Ramos (cell line): ENCODE measurements around the gene NDST1.

ENCODE experiments used
- in situ Hi-C: fragments of 300-500 bp; cut with MboI; formaldehyde crosslinking; loops from one replicate; pipeline ENCODE4 v1.14.3; 2022; ENCODE audit warnings: low sequenced_read_pairs; ENCODE audit not compliant: unreplicated experiment

NDST1 gene

GRCh38 chr5:150579462-150580400 lies 71.8 kb downstream of the NDST1 start:
- in situ Hi-C loops: no loop called here

GRCh38 chr5:150580917-150581316 lies 73.0 kb downstream of the NDST1 start:
- in situ Hi-C loops: no loop called here

GRCh38 chr5:150582241-150583109 lies 74.5 kb downstream of the NDST1 start:
- in situ Hi-C loops: no loop called here

GRCh38 chr5:150583541-150584225 lies 75.8 kb downstream of the NDST1 start:
- in situ Hi-C loops: no loop called here

GRCh38 chr5:150584556-150585335 lies 76.8 kb downstream of the NDST1 start:
- in situ Hi-C loops: no loop called here

GRCh38 chr5:150585781-150586341 lies 77.9 kb downstream of the NDST1 start:
- in situ Hi-C loops: no loop called here

GRCh38 chr5:150587016-150587415 lies 79.1 kb downstream of the NDST1 start:
- in situ Hi-C loops: no loop called here

- in situ Hi-C loops: no loop called here
Observed at GRCh38 chr5:150587856-150588595, 80.1 kb downstream of the NDST1 start.

- in situ Hi-C loops: no loop called here
Observed at GRCh38 chr5:150588596-150588890, 80.6 kb downstream of the NDST1 start.

- in situ Hi-C loops: no loop called here
Observed at GRCh38 chr5:150589862-150590601, 82.1 kb downstream of the NDST1 start.

GRCh38 chr5:150590979-150591695 lies 83.2 kb downstream of the NDST1 start:
- in situ Hi-C loops: no loop called here

- in situ Hi-C loops: no loop called here
Observed at GRCh38 chr5:150593593-150593992, 85.7 kb downstream of the NDST1 start.

GRCh38 chr5:150593996-150594395 lies 86.1 kb downstream of the NDST1 start:
- in situ Hi-C loops: no loop called here

GRCh38 chr5:150595466-150596031 lies 87.6 kb downstream of the NDST1 start:
- in situ Hi-C loops: no loop called here

GRCh38 chr5:150596313-150596712 lies 88.4 kb downstream of the NDST1 start:
- in situ Hi-C loops: no loop called here

GRCh38 chr5:150596826-150597225 lies 88.9 kb downstream of the NDST1 start:
- in situ Hi-C loops: no loop called here

GRCh38 chr5:150598006-150598405 lies 90.1 kb downstream of the NDST1 start:
- in situ Hi-C loops: no loop called here
